ENCODE measurements around the gene CRYAB. TPM values are rescaled to one million over a fixed set of nuclear protein-coding genes. Genes with fewer than 3 reads are reported as not detected.

CRYAB gene
- total and polyA plus RNA-seq, 7 donors, result 4,737 to 12,187 (median 9,763) TPM

DNA sequence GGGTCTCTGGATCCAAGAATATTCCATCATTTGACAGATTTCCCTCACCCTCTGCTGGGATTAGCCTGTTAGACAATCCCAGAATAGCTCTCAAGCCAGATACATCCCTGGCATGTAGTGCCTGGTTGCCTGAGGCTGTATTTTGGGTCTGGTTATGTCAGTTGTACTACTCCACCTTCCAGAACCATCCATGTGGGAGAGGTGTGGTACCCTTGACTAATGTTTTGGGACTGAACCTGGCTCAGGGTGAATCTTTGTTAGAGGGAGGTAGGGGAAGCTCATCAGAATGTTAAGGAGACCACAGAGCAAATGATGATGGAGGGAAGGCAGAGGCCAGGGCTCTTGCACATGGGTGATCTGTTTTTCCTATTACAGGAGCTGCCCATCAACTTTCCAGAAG lies 12.4 kb upstream of the CRYAB start:
- peak overlapping the region; percentile 91 for H3K27ac ChIP-seq
- H3K27me3 ChIP-seq (ENCODE audit: insufficient read depth in 3 of 3, low read length in 2 of 3), result no peaks in the 10 kb centered on the region
- TF ChIP-seq, protein P1, sequence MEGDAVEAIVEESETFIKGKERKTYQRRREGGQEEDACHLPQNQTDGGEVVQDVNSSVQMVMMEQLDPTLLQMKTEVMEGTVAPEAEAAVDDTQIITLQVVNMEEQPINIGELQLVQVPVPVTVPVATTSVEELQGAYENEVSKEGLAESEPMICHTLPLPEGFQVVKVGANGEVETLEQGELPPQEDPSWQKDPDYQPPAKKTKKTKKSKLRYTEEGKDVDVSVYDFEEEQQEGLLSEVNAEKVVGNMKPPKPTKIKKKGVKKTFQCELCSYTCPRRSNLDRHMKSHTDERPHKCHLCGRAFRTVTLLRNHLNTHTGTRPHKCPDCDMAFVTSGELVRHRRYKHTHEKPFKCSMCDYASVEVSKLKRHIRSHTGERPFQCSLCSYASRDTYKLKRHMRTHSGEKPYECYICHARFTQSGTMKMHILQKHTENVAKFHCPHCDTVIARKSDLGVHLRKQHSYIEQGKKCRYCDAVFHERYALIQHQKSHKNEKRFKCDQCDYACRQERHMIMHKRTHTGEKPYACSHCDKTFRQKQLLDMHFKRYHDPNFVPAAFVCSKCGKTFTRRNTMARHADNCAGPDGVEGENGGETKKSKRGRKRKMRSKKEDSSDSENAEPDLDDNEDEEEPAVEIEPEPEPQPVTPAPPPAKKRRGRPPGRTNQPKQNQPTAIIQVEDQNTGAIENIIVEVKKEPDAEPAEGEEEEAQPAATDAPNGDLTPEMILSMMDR (IDR thresholded peaks at IDR 0.05), result no peak
- H3K36me3 ChIP-seq (ENCODE audit: insufficient read depth in 1 of 2, low read depth in 1 of 2), result no peaks in the 10 kb centered on the region
- H3K4me1 ChIP-seq, result peaks cover 66% of the 10 kb centered on the region
- intact Hi-C loops (cut with DNase I), result no loop called here
- DNase-seq (no peak), ATAC-seq (no peak)
- peak overlapping the region; percentile 63 for H3K4me3 ChIP-seq
- no peaks in the 10 kb centered on the region for H3K9me3 ChIP-seq

DNA sequence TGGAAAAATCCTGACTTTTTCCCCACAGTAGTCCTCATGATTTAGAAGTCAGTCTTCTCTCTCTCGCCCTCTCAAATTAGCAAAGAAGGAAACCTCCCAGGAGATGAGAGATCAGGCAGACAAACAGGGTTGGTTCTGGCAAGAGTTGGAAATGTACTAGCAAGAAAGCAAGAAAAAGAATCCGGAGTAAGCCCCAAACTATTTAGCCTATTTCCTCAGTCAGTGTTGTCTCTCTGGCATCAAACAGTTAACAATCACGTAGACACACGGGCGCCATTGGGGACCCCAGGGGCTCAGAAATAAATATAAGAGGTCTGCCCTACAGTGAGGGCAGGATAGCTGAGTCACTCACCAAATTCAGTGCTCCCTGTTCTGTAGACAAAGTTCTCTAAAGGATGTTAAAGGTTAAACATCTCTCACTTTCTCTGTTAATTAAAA lies 11.8 kb upstream of the CRYAB start:
- 7 to 15% (median 8%) methylated on average over 5 of the region's 5 CpGs for whole genome bisulfite sequencing, 3 donors
- peak overlapping the region; percentile 52 for H3K4me3 ChIP-seq
- peak in 2 of 4 donors; percentile 9 to 29 for ATAC-seq
- H3K9me3 ChIP-seq, result no peaks in the 10 kb centered on the region
- H3K4me1 ChIP-seq, result peaks cover 69% of the 10 kb centered on the region
- no peaks in the 10 kb centered on the region for H3K27me3 ChIP-seq (ENCODE audit: insufficient read depth in 3 of 3, low read length in 2 of 3)
- H3K36me3 ChIP-seq (ENCODE audit: insufficient read depth in 1 of 2, low read depth in 1 of 2), result no peaks in the 10 kb centered on the region
- peak overlapping the region; percentile 91 for H3K27ac ChIP-seq
- no peak for DNase-seq
- intact Hi-C loops (cut with DNase I), result no loop called here
- TF ChIP-seq, protein P1 (IDR thresholded peaks at IDR 0.05), result no peak

DNA sequence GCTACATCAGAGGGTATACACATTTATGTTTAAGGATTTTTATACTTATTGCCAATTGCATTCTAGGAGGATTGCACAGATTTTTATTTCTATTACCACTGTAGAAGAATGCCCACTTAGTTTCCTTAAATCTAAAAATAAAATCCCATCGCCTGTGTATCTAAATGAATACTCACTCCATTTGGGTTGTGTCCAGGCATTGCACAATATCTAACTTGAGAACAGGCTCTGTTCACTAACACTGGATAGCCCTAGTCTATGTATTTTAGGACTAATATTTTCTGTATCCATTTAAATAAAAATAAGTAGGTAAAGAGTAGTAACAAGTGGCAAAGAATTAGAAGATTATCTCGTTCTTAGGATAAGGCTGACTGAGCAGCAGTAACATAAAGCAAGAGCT lies 11.2 kb upstream of the CRYAB start:
- TF ChIP-seq, protein P1 (IDR thresholded peaks at IDR 0.05), result no peak
- WGBS, 3 donors, result 2 to 8% (median 8%) methylated on average over 2 of the region's 2 CpGs
- Histone ChIP-seq H3K4me1 (peaks cover 75% of the 10 kb centered on the region), H3K4me3 (peak overlapping the region; percentile 52), H3K27ac (peak overlapping the region; percentile 91), H3K36me3 (ENCODE audit: insufficient read depth in 1 of 2, low read depth in 1 of 2) (no peaks in the 10 kb centered on the region), H3K9me3 (no peaks in the 10 kb centered on the region), H3K27me3 (ENCODE audit: insufficient read depth in 3 of 3, low read length in 2 of 3) (no peaks in the 10 kb centered on the region)
- ATAC-seq (peak in 3 of 4 donors; percentile 26 to 48 (median 36)), DNase-seq (no peak)
- intact Hi-C loops (cut with DNase I), result no loop called here

- no peaks in the 10 kb centered on the region for H3K36me3 ChIP-seq (ENCODE audit: insufficient read depth in 1 of 2, low read depth in 1 of 2)
- no peak overlapping the region for H3K4me3 ChIP-seq
- no peaks in the 10 kb centered on the region for H3K27me3 ChIP-seq (ENCODE audit: insufficient read depth in 3 of 3, low read length in 2 of 3)
- TF ChIP-seq, protein P1 (IDR thresholded peaks at IDR 0.05), result no peak
- peaks cover 84% of the 10 kb centered on the region for H3K4me1 ChIP-seq
- intact Hi-C loops (cut with DNase I), result no loop called here
- WGBS, 3 donors, result 74 to 86% (median 74%) methylated on average over 7 of the region's 7 CpGs
- no peak for ATAC-seq
- no peaks in the 10 kb centered on the region for H3K9me3 ChIP-seq
- peak overlapping the region; percentile 91 for H3K27ac ChIP-seq
- DNase-seq, result no peak
These were observed 10.1 kb upstream of the CRYAB start for GRCh38 chr11:111921541-111922230.

- TF ChIP-seq, protein P1 (IDR thresholded peaks at IDR 0.05), result no peak
- intact Hi-C loops (cut with DNase I), result no loop called here
- ATAC-seq (no peak), DNase-seq (no peak)
- no peaks in the 10 kb centered on the region for H3K9me3 ChIP-seq
- peak overlapping the region; percentile 91 for H3K27ac ChIP-seq
- peaks cover 79% of the 10 kb centered on the region for H3K4me1 ChIP-seq
- 29 to 56% (median 31%) methylated on average over 2 of the region's 2 CpGs for WGBS, 3 donors
- no peaks in the 10 kb centered on the region for H3K36me3 ChIP-seq (ENCODE audit: insufficient read depth in 1 of 2, low read depth in 1 of 2)
- no peak overlapping the region for H3K4me3 ChIP-seq
- H3K27me3 ChIP-seq (ENCODE audit: insufficient read depth in 3 of 3, low read length in 2 of 3), result no peaks in the 10 kb centered on the region
These were observed 9.3 kb upstream of the CRYAB start for GRCh38 chr11:111920908-111921307.

All from psoas muscle (tissue), 8 donors.